Measurements from ENCODE around the gene CCDC106. TPM values are rescaled to one million over a fixed set of nuclear protein-coding genes. Genes with fewer than 3 reads are reported as not detected.

CCDC106 gene
- total RNA-seq, 1 experiment from 2014 or later = 19.9 TPM

DNA sequence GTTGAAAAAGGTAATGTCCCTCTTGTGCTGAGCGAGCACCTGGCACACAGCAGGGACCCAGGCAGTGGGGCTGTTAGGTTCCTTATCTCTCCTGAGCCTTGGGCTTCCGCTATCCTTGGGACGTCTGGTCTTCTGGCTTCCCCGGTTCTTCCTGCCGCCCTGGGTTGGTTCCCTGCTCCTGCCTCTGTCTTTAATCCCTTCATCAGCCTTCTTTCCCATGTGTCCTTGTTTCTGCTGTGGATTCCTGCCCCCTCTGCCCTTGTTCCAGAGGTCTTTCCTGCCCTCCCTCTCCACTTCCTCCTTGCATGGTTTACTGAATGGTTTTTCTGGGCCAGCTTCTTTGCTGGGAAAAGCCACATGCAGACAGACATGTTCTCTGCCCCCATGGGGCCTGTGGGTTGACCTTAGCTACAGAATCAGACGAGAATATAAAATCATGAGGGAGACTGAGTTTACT is 29.6 kb downstream of the CCDC106 start:
- WGBS (ENCODE audit: extremely low coverage, insufficient read length, low lambda C conversion rate) = no CpG with 5 or more reads among the region's 6 CpGs
- Histone ChIP-seq H3K4me1 (ENCODE audit: insufficient read depth, low read length) (no peaks in the 10 kb centered on the region), H4K20me1 (ENCODE audit: control insufficient read depth, insufficient read depth, insufficient read length) (no peaks in the 10 kb centered on the region), H2BK15ac (ENCODE audit: low read depth, low read length) (no peak overlapping the region), H3K79me1 (ENCODE audit: insufficient read depth, low read depth, low read length, poor library complexity, severe bottlenecking) (peaks cover 18% of the 10 kb centered on the region), H3K23me2 (ENCODE audit: insufficient read length, low read depth, low read length, poor library complexity, severe bottlenecking) (peaks cover 6% of the 10 kb centered on the region), H3K56ac (ENCODE audit: insufficient read length, low read depth, low read length) (no peak overlapping the region), H3K14ac (ENCODE audit: insufficient read depth, low read length) (no peak overlapping the region), H2BK120ac (ENCODE audit: low read depth, low read length, poor library complexity, severe bottlenecking) (no peak overlapping the region), H4K91ac (ENCODE audit: insufficient read length, low read depth, low read length) (no peak overlapping the region), H2AFZ (ENCODE audit: low read length) (no peak overlapping the region), H3K23ac (ENCODE audit: insufficient read length, low read depth, low read length) (no peak overlapping the region), H3K9me3 (ENCODE audit: control insufficient read depth, low read depth, low read length) (no peaks in the 10 kb centered on the region), H2BK20ac (ENCODE audit: low read depth, low read length, poor library complexity, severe bottlenecking) (no peak overlapping the region), H2BK5ac (ENCODE audit: insufficient read length, low read length) (no peak overlapping the region), H2AK5ac (ENCODE audit: insufficient read length, low read length) (no peak overlapping the region), H3K27me3 (ENCODE audit: insufficient read depth, low read length) (no peaks in the 10 kb centered on the region), H4K5ac (ENCODE audit: insufficient read length, low read depth, low read length) (no peak overlapping the region), H3K9ac (ENCODE audit: extremely low read depth, insufficient read length, low read length) (no peak overlapping the region), H2BK12ac (ENCODE audit: insufficient read length, low read depth, low read length) (no peak overlapping the region), H3K18ac (ENCODE audit: insufficient read length, low read depth, low read length) (no peak overlapping the region), H4K8ac (replicated peaks; ENCODE audit: insufficient read length, low read depth, low read length) (no peak overlapping the region), H3T11ph (ENCODE audit: low read length) (no peak overlapping the region), H3K79me2 (ENCODE audit: insufficient read depth, low read length) (peaks cover 18% of the 10 kb centered on the region; the same call in 1 of the 2 replicates), H3K4me2 (ENCODE audit: insufficient read depth, insufficient read length, low read length) (no peak overlapping the region), H3K27ac (ENCODE audit: insufficient read length, low read depth, low read length) (no peak overlapping the region), H3K4ac (ENCODE audit: low read depth, low read length) (no peak overlapping the region)
- no peak for TF ChIP-seq CTCF (conservative IDR thresholded peaks at IDR 0.05)
- no peaks in the 10 kb centered on the region; a peak in 1 of 5 replicates for H3K9me3 Mint-ChIP-seq
- H3K4me3 Mint-ChIP-seq = 0 out of 5 replicates have a peak overlapping the region, but pooled peaks of 1 of the 2 experiments have one; percentile 5
- DNase-seq = no peak
- peaks cover 15 to 53% (median 47%) of the 10 kb centered on the region in 3 experiments; a peak in 6 of 7 replicates for H3K36me3 Mint-ChIP-seq (ENCODE audit: insufficient read depth in 1 of 3, low read depth in 3 of 3)
- peak overlapping the region in 2 of 3 experiments; percentile 59 to 89; a peak in 4 of 7 replicates for H3K27ac Mint-ChIP-seq
- H3K4me1 Mint-ChIP-seq = peaks cover 23 to 27% of the 10 kb centered on the region in 2 experiments
- no peaks in the 10 kb centered on the region for H3K27me3 Mint-ChIP-seq (ENCODE audit: low read depth)

Measured in H9 (cell line).